ENCODE measurements around the gene BSG.

GRCh38 chr19:534088-534487, 38.3 kb upstream of the BSG start:
- TF ChIP-seq ZNF317 (CRISPR knock-in tag; IDR thresholded peaks at IDR 0.05; ENCODE audit: borderline replicate concordance, low read depth) (no peak), NFYB (CRISPR knock-in tag; conservative IDR thresholded peaks at IDR 0.05; ENCODE audit: low read depth) (no peak), NFE2L1 (CRISPR knock-in tag; IDR thresholded peaks at IDR 0.05) (no peak), CTCF (IDR thresholded peaks at IDR 0.05) (no peak), CREM (CRISPR knock-in tag; IDR thresholded peaks at IDR 0.05) (no peak), AFF4 (CRISPR knock-in tag; IDR thresholded peaks at IDR 0.05; ENCODE audit: borderline replicate concordance) (no peak), IRF2 (CRISPR knock-in tag; IDR thresholded peaks at IDR 0.05; ENCODE audit: borderline replicate concordance, low read depth) (no peak), ZNF121 (CRISPR knock-in tag; IDR thresholded peaks at IDR 0.05) (no peak), PRDM15 (CRISPR knock-in tag; IDR thresholded peaks at IDR 0.05) (no peak), USF2 (CRISPR knock-in tag; IDR thresholded peaks at IDR 0.05) (no peak), MAX (CRISPR knock-in tag; IDR thresholded peaks at IDR 0.05) (no peak), TEAD1 (CRISPR knock-in tag; IDR thresholded peaks at IDR 0.05) (no peak)

All from WTC11 (cell line).